Measurements from ENCODE around the gene PNKD. TPM values are rescaled to one million over a fixed set of nuclear protein-coding genes. Genes with fewer than 3 reads are reported as not detected.

PNKD gene
- total RNA-seq, 1 experiment from 2014 or later = 61.3 TPM

GRCh38 chr2:218340656-218341055 lies 70.3 kb downstream of the PNKD start:
- Histone ChIP-seq H3K4me3 (ENCODE audit: insufficient read depth, low read depth, low read length) (no peak overlapping the region), H3K36me3 (replicated peaks; ENCODE audit: control insufficient read depth, insufficient read depth, low read length) (no peaks in the 10 kb centered on the region), H3K27me3 (ENCODE audit: control insufficient read depth, insufficient read depth, low read length) (no peaks in the 10 kb centered on the region)
- DNase-seq = no peak

DNA sequence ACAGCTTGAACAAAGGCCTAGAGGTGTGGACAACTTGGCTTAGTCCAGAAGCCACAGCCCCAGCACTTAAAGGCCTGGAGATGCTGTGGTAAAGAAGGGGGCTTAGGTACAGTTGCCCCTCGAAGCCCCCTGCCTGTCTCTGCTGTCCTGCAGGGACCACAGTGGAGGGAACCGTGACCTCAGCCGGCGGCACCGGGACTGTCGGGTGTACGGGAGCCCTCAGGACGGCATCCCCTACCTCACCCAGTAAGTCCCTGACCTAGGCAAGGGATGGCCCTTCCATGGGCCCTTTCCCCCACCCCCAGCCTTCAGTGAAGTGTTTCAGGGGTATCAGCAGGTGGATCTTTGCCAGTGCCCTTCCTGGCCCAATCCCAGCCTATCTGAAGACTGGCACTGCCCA lies 71.1 kb downstream of the PNKD start:
- DNase-seq = peak; percentile 29
- no peak overlapping the region for H3K4me3 ChIP-seq (ENCODE audit: insufficient read depth, low read depth, low read length)
- no peaks in the 10 kb centered on the region for H3K27me3 ChIP-seq (ENCODE audit: control insufficient read depth, insufficient read depth, low read length)
- H3K36me3 ChIP-seq (replicated peaks; ENCODE audit: control insufficient read depth, insufficient read depth, low read length) = no peaks in the 10 kb centered on the region

DNA sequence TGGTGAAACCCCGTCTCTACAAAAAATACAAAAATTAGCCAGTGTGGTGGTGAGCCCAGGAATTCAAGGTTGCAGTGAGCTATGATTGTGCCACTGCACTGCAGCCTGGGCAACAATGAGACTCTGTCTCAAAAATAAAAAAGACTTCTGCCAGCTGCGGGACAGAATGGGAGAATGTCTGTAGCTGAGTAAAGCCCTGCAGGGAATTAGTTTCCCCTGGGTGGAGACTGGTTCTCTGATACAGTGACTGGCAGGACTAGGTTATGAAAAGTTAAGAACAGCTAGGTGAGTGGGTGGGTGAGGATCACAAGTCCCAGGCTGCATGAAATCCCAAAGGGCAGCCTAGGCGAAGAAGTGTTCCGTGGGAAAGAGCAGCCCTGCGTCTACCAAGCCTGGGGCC lies 72.5 kb downstream of the PNKD start:
- H3K27me3 ChIP-seq (ENCODE audit: control insufficient read depth, insufficient read depth, low read length) = no peaks in the 10 kb centered on the region
- DNase-seq = peak; percentile 41
- H3K36me3 ChIP-seq (replicated peaks; ENCODE audit: control insufficient read depth, insufficient read depth, low read length) = no peaks in the 10 kb centered on the region
- H3K4me3 ChIP-seq (ENCODE audit: insufficient read depth, low read depth, low read length) = no peak overlapping the region

GRCh38 chr2:218343591-218343990 lies 73.3 kb downstream of the PNKD start:
- H3K36me3 ChIP-seq (replicated peaks; ENCODE audit: control insufficient read depth, insufficient read depth, low read length) = no peaks in the 10 kb centered on the region
- H3K27me3 ChIP-seq (ENCODE audit: control insufficient read depth, insufficient read depth, low read length) = no peaks in the 10 kb centered on the region
- no peak overlapping the region for H3K4me3 ChIP-seq (ENCODE audit: insufficient read depth, low read depth, low read length)
- DNase-seq = peak; percentile 48

GRCh38 chr2:218344090-218344754 lies 73.9 kb downstream of the PNKD start:
- no peaks in the 10 kb centered on the region for H3K27me3 ChIP-seq (ENCODE audit: control insufficient read depth, insufficient read depth, low read length)
- H3K4me3 ChIP-seq (ENCODE audit: insufficient read depth, low read depth, low read length) = no peak overlapping the region
- DNase-seq = peak; percentile 29
- no peaks in the 10 kb centered on the region for H3K36me3 ChIP-seq (replicated peaks; ENCODE audit: control insufficient read depth, insufficient read depth, low read length)

DNA sequence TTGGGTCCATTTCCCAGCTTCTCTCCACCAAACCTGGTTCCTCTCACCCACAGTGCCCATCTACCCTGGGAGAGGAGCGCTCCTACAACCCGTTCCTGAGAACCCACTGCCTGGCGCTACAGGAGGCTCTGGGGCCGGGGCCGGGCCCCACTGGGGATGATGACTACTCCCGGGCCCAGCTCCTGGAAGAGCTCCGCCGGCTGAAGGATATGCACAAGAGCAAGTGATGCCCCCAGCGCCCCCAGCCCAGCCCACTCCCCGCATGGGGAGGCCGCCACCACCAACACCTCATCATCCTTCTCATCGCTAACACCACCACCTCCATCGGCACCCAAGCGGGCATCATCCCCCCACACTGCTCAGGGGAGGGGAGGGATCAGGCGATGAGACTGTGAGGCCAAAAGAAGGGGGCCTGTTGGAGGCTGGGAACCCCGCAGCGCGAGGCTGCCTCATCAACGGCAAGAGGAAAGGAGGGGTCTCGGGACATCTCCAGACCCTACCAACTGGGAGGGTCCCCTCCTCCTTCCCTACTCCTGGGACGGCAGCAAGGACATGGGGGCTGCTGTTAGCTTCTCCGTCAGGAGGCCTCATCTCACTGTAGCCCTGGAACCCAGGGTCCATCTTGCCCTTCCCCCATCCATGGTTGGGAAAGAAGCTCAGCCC lies 74.6 kb downstream of the PNKD start:
- Histone ChIP-seq H3K36me3 (replicated peaks; ENCODE audit: control insufficient read depth, insufficient read depth, low read length) (no peaks in the 10 kb centered on the region), H3K4me3 (ENCODE audit: insufficient read depth, low read depth, low read length) (no peak overlapping the region), H3K27me3 (ENCODE audit: control insufficient read depth, insufficient read depth, low read length) (no peaks in the 10 kb centered on the region)
- peak; percentile 39 for DNase-seq

- no peak overlapping the region for H3K4me3 ChIP-seq (ENCODE audit: insufficient read depth, low read depth, low read length)
- no peak for DNase-seq
- H3K36me3 ChIP-seq (replicated peaks; ENCODE audit: control insufficient read depth, insufficient read depth, low read length) = no peaks in the 10 kb centered on the region
- no peaks in the 10 kb centered on the region for H3K27me3 ChIP-seq (ENCODE audit: control insufficient read depth, insufficient read depth, low read length)
Observed at GRCh38 chr2:218345491-218346236, 75.3 kb downstream of the PNKD start.

GRCh38 chr2:218347172-218347571 lies 76.9 kb downstream of the PNKD start:
- Histone ChIP-seq H3K36me3 (replicated peaks; ENCODE audit: control insufficient read depth, insufficient read depth, low read length) (no peaks in the 10 kb centered on the region), H3K27me3 (ENCODE audit: control insufficient read depth, insufficient read depth, low read length) (no peaks in the 10 kb centered on the region), H3K4me3 (ENCODE audit: insufficient read depth, low read depth, low read length) (no peak overlapping the region)
- no peak for DNase-seq

DNA sequence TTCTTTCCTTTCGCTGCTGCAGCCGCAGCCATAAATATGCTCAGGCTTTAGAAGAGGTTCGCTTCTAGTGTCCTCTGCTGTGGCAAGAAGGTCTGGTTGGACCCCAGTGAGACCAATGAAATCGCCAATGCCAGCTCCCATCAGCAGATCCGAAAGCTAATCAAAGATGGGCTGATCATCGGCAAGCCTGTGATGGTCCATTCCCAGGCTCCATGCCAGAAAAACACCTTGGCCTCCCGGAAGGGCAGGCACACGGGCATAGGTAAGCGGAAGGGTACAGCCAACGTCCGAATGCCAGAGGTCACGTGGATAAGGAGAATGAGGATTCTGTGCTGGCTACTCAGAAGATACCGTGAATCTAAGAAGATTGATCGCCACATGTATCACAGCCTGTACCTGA lies 83.7 kb downstream of the PNKD start:
- no peak for DNase-seq
- H3K27me3 ChIP-seq (ENCODE audit: control insufficient read depth, insufficient read depth, low read length) = no peaks in the 10 kb centered on the region
- H3K36me3 ChIP-seq (replicated peaks; ENCODE audit: control insufficient read depth, insufficient read depth, low read length) = no peaks in the 10 kb centered on the region

DNA sequence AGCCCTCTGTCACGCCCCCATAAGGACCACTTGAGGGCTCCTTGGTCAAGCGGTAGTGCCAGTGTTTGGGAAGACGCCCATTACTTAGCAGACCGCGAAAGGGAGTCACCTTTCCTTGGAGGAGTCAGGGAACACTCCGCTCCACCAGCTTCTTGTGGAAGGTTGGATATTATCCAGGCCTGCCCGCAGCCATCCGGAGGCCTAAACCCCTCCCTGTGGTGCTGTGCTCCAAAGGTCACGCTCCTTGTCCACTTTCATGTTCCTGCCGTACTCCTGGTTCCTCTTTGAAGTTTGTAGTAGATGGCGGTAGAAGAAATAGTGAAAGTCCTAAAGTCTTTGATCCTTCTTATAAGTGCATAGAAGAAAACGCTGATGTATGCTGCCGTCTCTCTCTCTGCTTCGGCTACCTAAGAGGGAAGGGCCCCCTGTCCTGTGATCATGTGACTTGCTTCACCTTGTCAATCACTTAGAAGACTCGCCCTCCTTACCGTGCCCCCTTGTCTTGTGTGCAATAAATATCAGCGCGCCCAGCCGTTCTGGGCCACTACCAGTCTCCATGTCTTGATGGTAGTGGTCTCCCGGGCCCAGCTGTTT lies 84.6 kb downstream of the PNKD start:
- no peaks in the 10 kb centered on the region for H3K36me3 ChIP-seq (replicated peaks; ENCODE audit: control insufficient read depth, insufficient read depth, low read length)
- no peak for DNase-seq
- H3K27me3 ChIP-seq (ENCODE audit: control insufficient read depth, insufficient read depth, low read length) = no peaks in the 10 kb centered on the region
- no peak overlapping the region for H3K4me3 ChIP-seq (ENCODE audit: insufficient read depth, low read depth, low read length)

More for the DNA sequence above, 83.7 kb downstream of the PNKD start:
- no peak overlapping the region for H3K4me3 ChIP-seq (ENCODE audit: insufficient read depth, low read depth, low read length)

DNA sequence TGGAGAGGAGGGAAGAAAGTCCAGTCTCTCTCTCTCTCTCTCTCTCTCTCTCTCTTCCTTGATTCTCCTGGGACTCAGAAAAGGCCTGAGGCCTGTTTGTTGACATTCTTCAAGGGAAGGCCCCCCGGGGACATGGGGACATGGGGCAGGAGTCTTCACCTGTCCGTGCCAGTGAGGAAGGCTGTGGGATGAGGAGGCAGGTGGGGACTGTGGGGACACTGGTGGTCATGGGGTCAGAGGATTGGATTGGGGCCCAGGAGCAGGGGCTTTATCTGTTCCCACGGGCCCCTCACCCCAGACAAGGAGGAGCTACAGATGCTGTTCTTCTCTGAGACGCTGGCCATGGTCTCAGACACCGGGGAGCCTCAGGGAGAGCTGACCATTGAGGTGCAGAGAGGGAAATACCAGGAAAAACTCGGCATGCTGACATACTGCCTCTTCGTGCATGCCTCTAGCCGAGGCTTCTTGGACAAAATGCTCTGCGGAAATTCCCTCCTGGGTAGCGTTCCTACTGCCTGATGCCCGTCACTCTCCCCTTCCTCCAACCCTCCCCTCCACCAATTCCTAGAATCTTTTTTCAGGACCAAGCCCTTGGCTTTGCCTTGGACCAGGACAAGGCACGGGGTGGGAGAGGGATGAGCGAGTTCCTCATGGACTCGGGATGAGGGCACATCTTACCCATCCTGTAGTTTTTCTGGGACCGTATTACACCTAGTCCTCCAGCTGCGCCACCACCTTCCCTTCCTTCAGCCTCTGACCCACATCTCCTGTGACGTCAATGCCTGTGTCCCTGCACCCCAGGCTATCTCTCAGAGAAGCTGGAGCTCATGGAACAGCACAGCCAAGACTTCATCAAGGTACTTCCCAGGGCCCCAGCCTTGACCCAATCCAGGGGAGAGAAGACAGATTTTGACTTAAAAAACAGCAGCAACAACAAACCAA lies 87.2 kb downstream of the PNKD start:
- no peak overlapping the region for H3K4me3 ChIP-seq (ENCODE audit: insufficient read depth, low read depth, low read length)

DNA sequence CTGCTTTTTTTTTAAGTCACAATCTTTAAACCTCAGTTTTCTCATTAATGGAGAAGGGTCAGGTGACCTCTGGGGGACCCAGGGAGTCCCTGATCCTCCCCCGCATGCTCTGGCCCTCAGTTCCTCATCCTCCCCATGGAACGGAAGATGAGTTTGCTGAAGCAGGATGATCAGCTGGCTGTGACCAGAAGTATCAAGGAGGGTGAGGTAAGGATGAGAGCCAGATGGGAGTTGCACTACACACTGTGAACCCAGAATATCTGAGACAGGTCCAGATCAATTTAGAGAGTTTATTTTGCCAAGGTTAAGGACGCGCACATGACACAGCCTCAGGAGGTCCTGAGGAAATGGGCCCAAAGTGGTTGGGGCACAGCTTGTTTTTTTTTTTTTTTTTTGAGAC lies 90.1 kb downstream of the PNKD start:
- DNase-seq = no peak
- Histone ChIP-seq H3K27me3 (ENCODE audit: control insufficient read depth, insufficient read depth, low read length) (no peaks in the 10 kb centered on the region), H3K36me3 (replicated peaks; ENCODE audit: control insufficient read depth, insufficient read depth, low read length) (no peaks in the 10 kb centered on the region)

More for the DNA sequence above, 87.2 kb downstream of the PNKD start:
- Histone ChIP-seq H3K36me3 (replicated peaks; ENCODE audit: control insufficient read depth, insufficient read depth, low read length) (no peaks in the 10 kb centered on the region), H3K27me3 (ENCODE audit: control insufficient read depth, insufficient read depth, low read length) (no peaks in the 10 kb centered on the region)
- DNase-seq = peak; percentile 55

DNA sequence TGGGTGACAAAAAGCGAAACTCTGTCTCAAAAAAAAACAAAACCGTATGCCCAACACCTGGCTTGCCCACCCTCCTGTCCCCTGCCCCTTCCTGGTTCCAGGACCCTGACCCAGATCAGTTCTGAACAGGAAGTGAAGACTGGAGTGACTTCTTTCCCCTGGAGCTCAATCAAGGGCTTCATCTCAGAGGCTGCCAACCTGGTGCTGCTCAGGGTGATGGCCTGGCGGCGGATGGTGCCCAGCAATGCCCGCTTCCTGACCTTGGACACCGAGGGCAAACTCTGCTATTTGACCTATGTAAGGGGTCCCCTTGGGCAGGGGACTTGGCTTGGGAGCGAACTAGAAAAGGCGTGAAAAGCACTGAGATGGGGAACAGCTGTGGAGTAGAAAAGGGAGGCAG lies 92.3 kb downstream of the PNKD start:
- no peaks in the 10 kb centered on the region for H3K36me3 ChIP-seq (replicated peaks; ENCODE audit: control insufficient read depth, insufficient read depth, low read length)
- H3K4me3 ChIP-seq (ENCODE audit: insufficient read depth, low read depth, low read length) = no peak overlapping the region
- DNase-seq = no peak
- H3K27me3 ChIP-seq (ENCODE audit: control insufficient read depth, insufficient read depth, low read length) = peaks cover 3% of the 10 kb centered on the region

More for the DNA sequence above, 90.1 kb downstream of the PNKD start:
- H3K4me3 ChIP-seq (ENCODE audit: insufficient read depth, low read depth, low read length) = no peak overlapping the region

- peaks cover 4% of the 10 kb centered on the region for H3K27me3 ChIP-seq (ENCODE audit: control insufficient read depth, insufficient read depth, low read length)
- no peak for DNase-seq
Observed at GRCh38 chr2:218363736-218364135, 93.4 kb downstream of the PNKD start.

More at GRCh38 chr2:218363736-218364135, 93.4 kb downstream of the PNKD start:
- Histone ChIP-seq H3K36me3 (replicated peaks; ENCODE audit: control insufficient read depth, insufficient read depth, low read length) (no peaks in the 10 kb centered on the region), H3K4me3 (ENCODE audit: insufficient read depth, low read depth, low read length) (no peak overlapping the region)
